Thyroid gland (tissue), 4 donors: Measurements from ENCODE around the gene PNMA3.

Experiments used
- POLR2A ChIP-seq, 2 donors: fragments of 450-650 bp; IDR thresholded peaks; one replicate each; pipeline ENCODE4 v1.6.1; 2017; ENCODE audit warnings: antibody characterized with exemption in 2 of 2, mild to moderate bottlenecking in 2 of 2, moderate library complexity in 1 of 2
- TF ChIP-seq, protein P1 (sequence below), 6 experiments: fragments of 200-600 bp in 3 of 6; fragments of 450-650 bp in 3 of 6; sonication (generic) in 3 of 6; IDR thresholded peaks; one replicate each; pipeline ENCODE4 v1.5.1; 2016 to 2019; ENCODE audit warnings: antibody characterized with exemption in 6 of 6, mild to moderate bottlenecking in 2 of 6, inconsistent platforms in 1 of 6, moderate library complexity in 1 of 6

DNA sequence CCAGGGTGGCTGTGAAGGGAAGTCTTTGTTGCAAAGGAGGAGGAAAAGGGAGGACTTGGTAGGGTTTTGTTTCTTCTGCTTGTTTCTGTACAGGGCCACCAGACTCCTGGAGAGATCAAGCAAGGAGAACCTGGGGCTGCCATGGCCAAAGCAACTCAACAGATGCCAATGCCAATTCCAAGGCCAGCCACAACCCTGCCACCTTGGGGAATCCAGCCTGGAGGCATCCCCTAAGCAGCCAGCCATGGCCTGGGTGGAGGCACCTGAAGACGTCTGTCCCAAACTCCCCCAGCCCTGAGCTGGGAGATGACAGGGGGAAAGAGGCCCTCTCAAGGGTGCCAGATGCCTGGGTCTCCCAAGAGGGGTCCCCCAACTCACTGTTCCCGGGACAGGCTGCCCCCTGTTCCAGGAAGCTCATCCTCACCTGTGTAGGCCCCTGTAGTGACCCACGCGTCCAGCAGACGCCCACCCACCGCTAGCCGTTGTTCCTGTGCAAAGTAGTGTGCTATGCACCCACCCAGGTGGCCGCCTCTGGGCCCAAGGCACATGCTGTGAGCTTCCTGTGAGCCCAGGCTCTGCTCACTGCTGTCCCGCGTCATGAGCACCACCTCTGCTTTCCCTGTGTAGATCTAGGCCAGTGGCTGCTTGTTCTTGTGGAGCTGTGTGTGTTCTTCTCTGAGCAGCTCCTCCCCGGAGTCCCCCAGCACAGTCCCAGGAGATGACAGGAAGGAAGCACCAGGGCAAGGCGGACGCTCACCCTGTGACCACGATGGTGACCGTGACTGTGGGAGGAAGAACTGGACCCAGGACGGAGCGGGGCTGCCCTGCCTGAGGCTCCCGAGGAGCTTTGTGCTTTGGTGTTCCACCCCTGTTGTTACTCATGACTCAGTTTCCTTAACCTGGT, 3.2 kb downstream of the PNMA3 start:
- TF ChIP-seq, protein P1, sequence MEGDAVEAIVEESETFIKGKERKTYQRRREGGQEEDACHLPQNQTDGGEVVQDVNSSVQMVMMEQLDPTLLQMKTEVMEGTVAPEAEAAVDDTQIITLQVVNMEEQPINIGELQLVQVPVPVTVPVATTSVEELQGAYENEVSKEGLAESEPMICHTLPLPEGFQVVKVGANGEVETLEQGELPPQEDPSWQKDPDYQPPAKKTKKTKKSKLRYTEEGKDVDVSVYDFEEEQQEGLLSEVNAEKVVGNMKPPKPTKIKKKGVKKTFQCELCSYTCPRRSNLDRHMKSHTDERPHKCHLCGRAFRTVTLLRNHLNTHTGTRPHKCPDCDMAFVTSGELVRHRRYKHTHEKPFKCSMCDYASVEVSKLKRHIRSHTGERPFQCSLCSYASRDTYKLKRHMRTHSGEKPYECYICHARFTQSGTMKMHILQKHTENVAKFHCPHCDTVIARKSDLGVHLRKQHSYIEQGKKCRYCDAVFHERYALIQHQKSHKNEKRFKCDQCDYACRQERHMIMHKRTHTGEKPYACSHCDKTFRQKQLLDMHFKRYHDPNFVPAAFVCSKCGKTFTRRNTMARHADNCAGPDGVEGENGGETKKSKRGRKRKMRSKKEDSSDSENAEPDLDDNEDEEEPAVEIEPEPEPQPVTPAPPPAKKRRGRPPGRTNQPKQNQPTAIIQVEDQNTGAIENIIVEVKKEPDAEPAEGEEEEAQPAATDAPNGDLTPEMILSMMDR (IDR thresholded peaks at IDR 0.05): no peak
- TF ChIP-seq POLR2A (IDR thresholded peaks at IDR 0.05): no peak
